Fibroblast of lung (primary cell): ENCODE results near the gene CALHM3.

Source experiments
- CTCF ChIP-seq, 2 donors: IDR thresholded peaks in 1 of 2; conservative IDR thresholded peaks in 1 of 2; 1 replicate in 1 of 2; 2 replicates in 1 of 2; pipeline ENCODE4 v1.5.1; 2011 to 2012; ENCODE audit warnings: low read length in 2 of 2, control low read depth in 1 of 2, inconsistent platforms in 1 of 2, low read depth in 1 of 2, mild to moderate bottlenecking in 1 of 2
- EZH2 ChIP-seq: IDR thresholded peaks from 2 replicates; pipeline ENCODE4 v1.5.1; 2012; ENCODE audit warnings: low read length, control low read depth, mild to moderate bottlenecking; ENCODE audit errors: missing control alignments

GRCh38 chr10:103500481-103500880 lies 21.4 kb upstream of the CALHM3 start:
- TF ChIP-seq CTCF (conservative IDR thresholded peaks at IDR 0.05 in 1 of 2, IDR thresholded peaks at IDR 0.05 in 1 of 2; ENCODE audit: low read depth in 1 of 2, low read length in 2 of 2) (no peak), EZH2 (no peak)
